HG03045 (cell line): ENCODE results near the gene FOXO3B.
"Not testable (repeated sequence)": the region's sequence is repeated elsewhere in the genome, so short reads cannot be mapped to it uniquely, and the experiment has no call there.

ENCODE experiments used
- ATAC-seq: cut with Tn5 transposase; IDR thresholded peaks from one replicate; pipeline ENCODE4 v1.9.1; 2021; ENCODE audit warnings: mild to moderate bottlenecking, moderate library complexity; ENCODE audit not compliant: unreplicated experiment

FOXO3B gene

DNA sequence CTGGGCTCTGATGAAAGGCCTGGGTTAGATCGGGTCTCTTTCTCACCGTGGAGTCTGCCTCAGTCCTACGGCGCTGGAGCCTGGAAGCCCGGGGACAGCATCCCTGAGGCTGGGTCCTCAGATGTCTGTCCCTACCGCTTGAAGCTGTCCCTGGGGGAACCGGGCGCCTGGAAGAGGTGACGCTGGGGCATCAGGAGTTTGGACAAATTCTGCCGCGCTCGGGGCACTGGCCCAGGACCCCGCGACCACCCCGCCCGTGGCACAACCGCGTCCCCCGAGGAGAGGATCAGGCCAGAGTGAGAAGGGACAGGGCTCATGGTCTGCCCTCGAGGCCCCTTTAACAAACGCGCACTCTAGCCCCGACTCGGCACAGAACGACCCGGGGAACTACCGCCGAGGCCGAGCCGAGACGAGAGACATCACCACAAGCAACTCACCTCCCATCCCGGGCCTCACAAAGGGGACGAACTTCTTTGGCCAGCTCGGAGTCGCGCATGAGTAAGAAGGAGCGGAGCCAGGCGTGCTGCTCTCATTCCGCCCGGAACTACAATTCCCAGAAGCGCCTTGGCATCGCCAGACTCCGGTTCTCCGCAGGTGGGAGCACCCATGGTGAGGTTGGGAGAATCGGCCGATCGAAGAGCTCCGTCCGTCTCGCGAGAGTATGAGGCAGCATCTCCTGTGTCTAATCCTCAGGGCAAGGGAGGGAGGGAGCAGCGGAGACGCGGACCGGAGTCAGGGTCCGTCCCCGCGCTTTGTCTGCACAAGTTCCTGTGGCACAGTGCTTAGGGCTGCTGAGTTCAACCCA, at the start of gene FOXO3B:
TSS of gene FOXO3B (minus strand) at position 548 of the 805 bp plus-strand sequence. CDS start 663 bp downstream, outside the sequence.
- ATAC-seq: peak; percentile 90

DNA sequence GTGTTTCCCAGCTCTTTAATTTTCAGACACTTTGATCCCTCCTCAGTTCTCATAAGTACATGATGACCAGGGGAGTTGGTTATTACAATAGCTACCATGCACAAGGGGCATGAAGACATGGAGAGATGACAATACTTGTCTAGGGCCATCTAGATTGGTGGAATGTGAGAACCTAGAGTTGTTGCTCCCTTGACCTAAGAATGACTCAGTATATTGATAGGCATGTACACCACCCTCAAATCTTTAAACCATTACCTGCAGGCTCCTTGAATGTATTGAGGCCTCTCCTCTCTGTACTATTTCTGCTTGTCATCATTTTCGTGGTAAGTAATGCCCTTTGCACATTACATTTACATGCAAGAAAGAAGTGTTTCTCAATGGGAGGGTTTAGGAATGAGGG, 41.4 kb upstream of the FOXO3B start:
- ATAC-seq: not testable (repeated sequence)

DNA sequence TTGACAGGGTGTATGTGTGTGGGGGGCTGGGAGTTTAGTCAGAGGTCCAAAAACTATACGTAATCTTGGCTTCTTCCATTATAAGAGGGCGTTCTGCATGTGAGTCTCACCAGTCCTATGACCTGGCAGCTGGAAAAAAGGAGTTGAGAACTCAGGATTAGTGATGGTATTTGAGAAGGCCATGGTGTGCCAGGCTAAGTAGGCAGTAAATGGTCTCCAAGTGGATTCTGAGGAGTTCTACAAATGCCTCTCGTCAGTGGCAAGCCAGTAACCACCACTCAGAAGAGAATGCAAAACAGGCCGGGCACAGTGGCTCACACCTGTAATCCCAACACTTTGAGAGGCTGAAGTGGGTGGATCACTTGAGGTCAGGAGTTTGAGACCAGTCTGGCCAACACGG, 40.5 kb upstream of the FOXO3B start:
- ATAC-seq: not testable (repeated sequence)

DNA sequence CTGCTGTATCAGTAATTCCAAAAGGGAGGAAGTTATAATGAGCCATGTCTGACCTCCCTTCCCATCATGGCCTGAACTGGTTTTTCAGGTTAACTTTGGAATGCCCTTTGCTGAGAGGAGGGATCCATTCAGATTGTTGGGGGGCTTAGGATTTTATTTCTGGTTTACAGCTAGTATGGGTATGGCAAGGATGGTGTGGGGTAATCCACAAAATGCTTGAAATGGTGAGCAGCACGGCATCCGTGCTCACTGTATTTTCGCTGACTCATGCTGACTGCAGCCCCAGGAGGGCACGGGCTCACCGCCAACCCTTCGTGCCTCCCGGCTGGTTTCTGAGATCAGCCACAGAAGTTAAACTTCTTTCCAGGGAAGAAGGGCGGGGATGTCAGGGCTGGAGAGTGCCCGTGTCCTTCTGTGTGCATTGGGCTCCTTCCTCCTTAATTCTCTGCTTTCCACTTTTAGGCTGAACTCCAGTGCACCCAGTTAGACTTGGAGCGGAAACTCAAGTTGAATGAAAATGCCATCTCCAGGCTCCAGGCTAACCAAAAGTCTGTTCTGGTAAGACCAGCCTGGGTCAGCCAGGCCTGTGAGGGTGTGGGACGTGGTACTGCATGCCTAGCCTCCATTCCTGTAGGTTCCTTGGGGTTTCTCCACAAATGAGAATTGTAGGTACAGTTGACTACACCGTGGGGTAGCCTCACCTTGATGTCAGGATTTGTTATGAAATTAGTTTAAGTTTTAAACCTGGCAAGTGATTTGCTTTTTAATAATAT, 39.8 kb upstream of the FOXO3B start:
- ATAC-seq: not testable (repeated sequence)

DNA sequence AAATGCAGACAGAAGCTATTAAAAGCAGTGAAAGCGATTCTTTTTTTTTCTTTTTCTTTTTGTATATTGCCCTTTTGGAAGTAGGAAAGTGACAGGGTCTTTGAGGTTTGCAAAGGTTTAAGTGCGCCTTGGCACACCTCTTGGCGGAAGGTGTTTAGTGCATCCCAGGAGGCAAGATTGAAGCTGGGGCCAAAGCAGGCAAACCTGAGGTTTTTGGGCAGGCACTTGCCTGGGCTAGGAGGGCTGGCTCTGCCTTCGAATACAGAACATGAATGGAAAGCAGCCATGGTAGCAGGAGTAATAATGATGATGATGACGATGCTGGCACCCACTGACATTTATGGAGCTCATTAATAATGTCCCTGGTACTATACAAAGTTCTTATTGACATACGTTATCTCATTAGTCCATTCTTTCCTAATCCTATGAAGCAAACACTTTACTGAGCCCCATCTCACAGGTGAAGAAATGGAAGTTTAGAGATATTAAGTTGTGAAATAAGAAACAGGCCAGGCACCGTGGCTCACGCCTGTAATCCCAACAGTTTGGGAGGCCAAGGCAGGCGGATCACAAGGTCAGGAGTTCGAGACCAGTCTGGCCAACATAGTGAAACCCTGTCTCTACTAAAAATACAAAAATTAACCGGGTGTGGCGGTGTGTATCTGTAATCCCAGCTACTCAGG, 37.5 kb upstream of the FOXO3B start:
- ATAC-seq: not testable (repeated sequence)

DNA sequence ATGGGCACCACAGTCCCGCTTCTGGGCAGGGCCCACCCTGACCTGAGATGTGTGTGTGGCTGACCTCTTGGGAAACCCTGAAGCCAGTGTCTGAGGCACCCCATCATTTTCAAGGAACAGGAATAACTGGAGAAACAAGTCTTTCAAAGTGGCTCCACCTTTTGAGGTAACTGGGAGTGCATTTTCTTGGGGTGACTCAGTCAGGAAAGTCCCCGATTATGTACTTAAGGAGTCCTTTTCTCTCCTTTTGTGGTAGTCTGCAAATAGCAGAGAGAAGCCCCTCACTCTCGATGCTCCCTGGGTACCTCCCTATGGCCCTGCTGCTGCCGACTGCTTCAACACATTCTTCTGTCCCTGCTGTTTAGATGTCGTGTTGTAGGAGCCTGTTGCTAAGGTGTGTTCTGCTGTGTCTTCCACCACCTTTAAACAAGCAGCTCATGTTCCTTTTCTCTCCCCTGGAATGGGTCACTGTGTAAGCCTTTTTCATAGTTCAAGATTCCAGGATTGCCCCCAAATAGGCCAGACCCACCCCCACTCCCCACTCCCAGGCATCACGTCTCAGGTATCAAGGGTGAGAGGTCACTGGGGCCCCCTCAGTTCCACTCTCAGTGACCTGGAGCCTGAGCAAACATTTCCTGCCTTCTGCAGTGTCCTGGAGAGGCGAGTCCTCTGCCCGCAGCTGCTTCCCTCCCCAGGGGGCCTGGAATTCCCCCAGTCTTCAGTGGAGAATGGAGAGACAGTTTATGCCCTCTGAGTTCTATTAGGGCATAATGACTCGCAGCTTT, 36.7 kb upstream of the FOXO3B start:
- not testable (repeated sequence) for ATAC-seq

DNA sequence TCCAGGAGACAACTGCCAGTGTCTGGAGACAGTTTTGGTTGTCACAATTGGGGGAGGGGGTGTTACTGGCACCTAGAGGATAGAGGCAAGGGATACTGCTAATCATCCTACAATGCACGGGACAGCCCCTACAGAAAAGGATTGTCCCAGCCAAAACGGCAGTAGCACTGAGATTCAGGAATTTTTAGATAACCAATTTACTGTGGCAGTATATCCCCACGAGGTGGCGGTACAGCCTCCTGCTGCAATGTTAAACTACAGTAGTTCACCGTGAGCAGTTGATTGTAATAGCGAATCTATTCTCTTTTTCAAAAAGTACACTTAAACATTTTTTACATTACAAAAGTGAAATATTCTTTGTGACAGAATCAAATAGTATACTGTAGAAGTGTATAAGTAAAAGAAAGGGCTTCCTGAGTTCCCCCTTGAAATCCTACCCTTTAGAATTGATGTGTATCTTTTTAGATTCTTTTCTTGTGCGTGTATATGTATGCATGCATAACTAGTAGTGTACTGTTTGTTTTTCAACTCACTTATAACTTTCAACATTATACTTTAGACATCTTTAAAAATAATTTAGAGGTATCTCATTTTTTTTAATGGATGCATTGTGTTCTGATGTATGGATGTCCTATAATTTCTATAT, 30.4 kb upstream of the FOXO3B start:
- not testable (repeated sequence) for ATAC-seq

DNA sequence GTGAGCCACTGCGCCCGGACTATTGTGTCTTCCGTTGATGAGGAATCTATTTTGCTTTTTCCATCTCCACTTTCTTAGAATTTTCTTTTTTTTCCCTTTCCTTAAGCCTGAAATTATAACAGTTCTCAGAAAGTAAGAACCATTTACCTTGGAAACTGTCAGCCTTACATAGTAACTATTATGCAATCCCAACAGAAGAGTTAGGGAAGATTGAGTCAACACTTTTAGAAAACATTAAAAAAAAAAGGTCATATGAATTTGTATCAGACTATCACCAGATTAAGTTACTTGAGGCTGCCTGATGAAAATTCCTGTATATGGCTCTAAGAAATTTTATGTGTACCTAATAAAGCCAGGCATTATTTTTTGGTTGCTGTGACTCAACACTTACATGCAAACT, 26.1 kb upstream of the FOXO3B start:
- not testable (repeated sequence) for ATAC-seq

DNA sequence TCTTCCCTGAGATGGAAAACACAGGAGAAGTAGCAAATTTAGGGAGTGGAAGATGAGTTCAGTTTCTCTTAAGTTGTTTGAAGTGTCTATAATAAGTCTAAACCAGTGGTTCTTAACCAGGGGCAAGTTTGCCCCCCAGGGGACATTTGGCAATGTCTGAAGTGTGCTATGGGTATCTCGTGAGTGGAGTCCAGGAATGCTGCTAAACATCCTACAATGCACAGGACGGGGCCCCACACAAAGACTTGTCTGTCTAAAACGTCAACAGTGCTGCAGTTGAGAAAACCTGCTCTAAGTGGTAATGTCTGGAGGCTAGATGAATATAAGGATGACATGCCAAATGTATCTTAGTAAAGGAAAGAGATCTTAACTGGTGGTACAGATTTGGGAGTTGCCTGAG, 23.8 kb upstream of the FOXO3B start:
- not testable (repeated sequence) for ATAC-seq

DNA sequence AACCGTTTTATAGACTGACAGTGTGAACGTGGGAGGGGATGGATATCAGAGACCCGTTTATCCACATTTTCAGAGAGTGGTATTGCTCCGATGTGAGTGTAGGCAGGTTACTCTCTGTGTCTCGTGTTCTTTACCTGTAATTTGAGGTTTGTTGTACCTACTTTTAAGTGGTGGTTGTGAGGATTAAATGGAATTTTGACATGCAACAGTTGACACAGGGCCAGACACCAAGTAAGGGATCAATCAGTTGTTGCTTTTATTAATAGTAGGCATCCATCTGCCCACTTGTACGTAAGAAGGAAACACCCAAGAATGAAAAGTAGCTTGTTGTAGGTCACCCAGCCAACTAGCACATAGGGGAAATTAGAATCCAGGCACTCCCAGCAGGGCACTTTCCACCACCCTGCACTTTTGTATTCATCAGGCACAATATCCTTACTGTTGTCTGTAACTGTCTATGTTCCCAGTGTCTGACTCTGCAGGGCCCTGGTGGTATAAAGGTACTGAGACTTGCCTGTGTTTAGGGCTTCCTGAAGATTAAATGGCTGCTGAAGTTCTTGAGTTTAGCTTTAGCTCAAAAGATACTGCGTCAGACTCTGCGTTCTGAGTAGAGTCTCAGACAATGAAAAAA, 16.5 kb upstream of the FOXO3B start:
- ATAC-seq: not testable (repeated sequence)

DNA sequence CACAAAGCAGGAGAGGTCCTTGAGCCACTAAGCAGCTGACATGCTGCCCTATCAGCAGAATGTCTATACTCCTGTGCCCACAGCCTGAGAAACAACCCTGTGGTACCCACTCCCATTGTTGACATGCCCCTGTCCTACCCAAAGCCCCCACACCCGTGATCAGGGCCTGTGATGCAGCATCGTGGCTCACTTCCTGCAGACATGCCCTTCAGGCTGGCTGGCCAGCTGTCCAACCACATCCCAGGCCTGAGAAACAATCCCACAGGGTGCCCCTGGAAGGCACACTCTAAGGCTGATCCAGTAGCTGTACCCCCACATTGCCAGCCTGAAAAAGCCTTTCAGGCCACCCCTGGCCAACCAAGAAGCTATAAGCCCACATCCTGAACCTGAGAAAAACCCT, 13.0 kb upstream of the FOXO3B start:
- not testable (repeated sequence) for ATAC-seq

DNA sequence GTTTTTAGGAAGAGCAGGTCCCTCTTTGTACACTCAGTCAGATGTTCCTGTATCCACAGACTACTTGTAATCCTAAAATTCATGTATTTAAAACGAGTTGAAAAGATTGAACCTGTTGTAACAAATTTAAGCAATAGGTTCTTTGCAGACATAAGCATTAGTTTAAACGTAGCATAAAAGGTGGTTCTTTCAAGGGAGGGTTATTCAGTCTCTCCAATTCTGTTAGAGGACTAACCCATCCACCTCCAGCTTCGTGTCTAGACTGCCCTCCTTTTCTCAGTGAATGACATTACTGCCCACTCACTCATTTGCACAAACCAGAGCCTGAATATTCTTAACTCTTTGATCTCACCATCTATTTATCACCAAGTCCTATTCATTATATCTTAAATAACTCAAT, 554 bp upstream of the FOXO3B start:
- ATAC-seq: not testable (repeated sequence)

DNA sequence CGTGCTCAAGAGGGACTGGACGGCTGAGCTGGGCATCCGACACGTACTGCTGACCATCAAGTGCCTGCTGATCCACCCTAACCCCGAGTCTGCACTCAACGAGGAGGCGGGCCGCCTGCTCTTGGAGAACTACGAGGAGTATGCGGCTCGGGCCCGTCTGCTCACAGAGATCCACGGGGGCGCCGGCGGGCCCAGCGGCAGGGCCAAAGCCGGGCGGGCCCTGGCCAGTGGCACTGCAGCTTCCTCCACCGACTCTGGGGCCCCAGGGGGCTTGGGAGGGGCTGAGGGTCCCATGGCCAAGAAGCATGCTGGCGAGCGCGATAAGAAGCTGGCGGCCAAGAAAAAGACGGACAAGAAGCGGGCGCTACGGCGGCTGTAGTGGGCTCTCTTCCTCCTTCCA, 4.7 kb downstream of the FOXO3B start:
- not testable (repeated sequence) for ATAC-seq

DNA sequence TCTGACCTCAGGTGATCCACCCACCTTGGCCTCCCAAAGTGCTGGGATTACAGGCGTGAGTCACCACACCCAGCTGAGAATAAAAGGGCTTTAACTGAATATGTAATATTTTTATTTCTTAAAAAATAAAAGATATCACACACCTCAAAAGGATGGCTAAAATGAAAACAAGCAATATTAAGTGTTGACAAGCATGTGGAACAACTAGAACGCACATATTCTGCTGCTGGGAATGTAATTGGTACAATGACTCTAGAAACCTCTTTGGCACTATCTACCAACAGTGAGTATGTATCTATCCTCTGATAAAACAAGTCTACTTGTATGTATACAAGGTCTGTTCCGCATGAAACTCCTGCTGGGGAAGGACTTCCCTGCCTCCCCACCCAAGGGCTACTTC, 5.2 kb downstream of the FOXO3B start:
- ATAC-seq: not testable (repeated sequence)

DNA sequence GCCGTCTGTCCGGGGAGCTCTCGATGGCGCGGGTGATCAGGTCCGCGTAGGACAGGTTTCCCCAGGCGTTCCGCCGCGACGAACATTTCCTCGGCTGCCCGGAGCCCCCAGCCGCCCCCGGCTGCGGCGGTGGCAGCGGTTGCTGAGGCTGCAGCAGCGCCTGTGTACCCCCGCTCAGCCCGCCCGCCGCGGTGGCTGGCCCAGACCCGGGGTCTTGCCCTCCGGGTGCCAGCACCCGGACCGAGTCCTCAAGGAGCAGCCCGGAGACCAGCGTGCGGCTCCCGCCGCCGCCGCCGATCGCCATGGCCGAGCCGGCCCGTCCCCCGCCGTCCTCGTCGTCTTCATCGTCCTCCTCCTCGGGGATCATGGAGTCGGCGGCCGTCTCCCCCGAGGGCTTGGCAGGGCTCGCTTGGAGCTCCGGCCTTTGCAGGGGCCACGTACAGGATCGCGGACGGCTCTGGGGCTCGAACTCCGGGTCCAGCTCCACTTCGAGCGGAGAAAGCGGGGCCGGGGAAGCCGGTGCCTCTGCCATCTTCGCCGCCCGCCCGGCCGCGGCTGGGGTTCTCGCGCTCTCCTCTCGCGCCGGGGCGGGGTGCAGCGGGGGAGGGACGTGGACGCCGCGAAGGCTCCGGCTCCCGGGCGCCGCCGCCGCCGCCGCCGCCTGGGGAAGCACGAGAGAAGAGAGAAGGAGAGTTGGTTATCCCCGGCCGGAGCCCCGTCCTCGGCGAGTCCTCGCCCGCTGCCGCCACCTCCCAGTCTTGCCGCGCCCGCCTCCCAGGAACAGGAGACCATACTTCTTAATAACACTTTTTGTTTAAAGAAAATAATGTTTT, 9.5 kb downstream of the FOXO3B start:
- ATAC-seq: not testable (repeated sequence)

DNA sequence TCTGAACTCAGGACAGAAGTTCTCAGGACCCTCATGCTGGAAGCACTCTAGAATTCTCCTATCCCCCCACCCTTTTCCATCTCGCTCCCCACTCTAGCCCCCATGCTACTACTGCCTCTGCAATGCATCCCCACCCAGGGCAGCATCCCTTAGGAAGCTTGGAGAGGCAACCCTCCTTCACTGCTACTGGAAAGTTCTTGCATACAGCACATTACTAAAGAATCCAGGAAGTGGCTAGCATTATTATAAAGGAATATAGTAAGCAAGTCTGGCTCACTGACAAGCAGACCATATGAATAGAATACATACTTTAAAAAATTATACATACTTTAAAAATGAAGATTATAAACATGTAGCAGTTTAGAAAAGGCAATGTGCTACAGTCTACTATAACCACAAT, 13.5 kb downstream of the FOXO3B start:
- not testable (repeated sequence) for ATAC-seq

DNA sequence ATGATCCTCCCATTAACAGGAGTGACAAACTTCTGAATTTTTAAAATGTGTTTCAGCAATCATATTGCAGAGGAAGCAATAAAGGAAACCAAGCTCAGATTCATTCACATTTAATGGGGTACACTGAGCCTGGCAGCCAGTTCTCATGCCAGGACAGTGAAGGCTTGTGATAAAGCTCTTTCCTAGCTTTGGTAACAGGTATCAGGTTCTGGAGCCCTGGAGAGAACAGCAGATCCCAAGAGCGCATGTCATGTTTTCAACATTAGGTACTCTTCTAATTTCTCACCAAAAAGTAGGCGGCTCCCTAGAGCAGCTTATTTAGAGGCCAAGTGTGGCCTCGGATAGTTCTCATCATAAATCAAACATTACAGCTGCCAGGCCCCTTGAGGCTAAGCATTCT, 14.6 kb downstream of the FOXO3B start:
- not testable (repeated sequence) for ATAC-seq

DNA sequence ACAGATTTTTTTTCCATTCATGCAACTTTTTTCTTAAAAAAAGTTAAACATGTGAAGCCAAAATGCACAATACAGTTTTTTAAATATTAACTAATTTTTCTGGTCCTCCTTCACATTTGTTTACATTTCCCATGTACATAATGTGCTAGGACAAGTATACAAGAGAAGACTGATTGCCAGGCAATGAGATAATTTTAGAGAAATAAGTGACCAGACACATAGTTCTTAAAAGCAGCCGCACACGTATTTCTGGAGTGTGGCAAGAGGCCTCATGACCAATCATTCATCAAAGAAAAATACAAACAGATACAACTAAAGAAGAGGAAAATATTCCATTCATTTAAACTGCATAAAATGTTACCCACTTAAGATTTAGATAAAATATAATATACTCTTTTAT, 15.8 kb downstream of the FOXO3B start:
- not testable (repeated sequence) for ATAC-seq
